CD4-positive, alpha-beta T cell treated with Interleukin-1 beta for 1 hour (primary cell): Measurements from ENCODE around the gene CATSPER4.

Experiments used
- DNase-seq, 2 donors: peaks; one replicate each; pipeline ENCODE4 v3.0.0-alpha.2; 2020 to 2022

The CATSPER4 gene

DNA sequence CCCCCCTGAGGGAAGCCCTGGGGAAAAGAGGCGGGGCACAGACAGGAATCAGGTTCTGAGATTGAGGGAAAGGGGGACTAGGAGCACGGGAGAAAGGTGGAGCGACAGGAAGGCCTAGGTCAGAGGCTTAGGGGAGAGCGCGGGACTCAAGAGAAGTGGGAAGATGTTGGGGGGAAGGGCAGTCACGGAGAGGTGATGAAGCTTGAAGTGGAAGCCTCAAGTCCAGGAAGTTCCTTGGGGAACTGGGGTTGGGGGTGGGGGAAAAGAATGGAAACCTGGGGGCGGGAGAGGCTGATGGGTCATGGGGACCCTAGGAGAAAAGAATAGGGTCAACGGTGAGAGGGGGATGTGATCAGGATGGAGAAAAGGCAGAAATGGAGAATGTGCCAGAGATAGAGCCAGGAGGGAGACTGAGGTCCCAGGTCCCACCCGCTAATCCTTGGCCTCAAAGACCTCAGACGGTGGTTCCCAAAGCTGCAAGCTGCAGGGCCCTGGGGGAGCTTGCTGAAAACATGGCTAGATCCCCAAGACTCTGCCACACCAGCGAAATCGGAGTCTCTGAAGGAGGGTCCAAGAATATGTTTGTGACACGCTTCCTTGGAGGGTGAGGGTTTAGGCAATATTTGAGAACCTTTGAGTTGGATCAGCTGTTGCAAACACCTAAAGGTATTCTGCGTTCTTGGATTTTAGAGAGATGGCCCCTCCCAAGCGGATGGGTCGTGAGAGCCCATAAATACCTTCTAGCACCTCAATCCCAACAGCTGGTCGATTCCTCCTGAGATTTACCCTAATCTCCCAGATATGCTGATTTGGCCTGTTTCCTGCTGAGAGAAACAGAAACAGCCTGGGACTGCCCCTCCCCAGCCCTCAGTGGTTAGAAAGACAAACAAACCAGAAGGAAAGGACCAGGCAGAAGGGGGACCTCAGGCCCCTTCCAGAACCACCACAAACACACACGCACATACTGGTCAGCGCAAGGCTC is 25.2 kb upstream of the CATSPER4 start:
- DNase-seq: no peak

- no peak for DNase-seq
Measured at GRCh38 chr1:26166719-26167281, 23.6 kb upstream of the CATSPER4 start.

- DNase-seq: no peak
Measured at GRCh38 chr1:26168410-26169197, 21.8 kb upstream of the CATSPER4 start, which contains the start of gene C1orf232. C1orf232 (minus strand) TSS chr1:26168963; CDS start chr1:26168499, 464 bp downstream.

- no peak for DNase-seq
Measured at GRCh38 chr1:26169198-26169554, 21.2 kb upstream of the CATSPER4 start.

- DNase-seq: peak; percentile 91
Measured at GRCh38 chr1:26169669-26170471, 20.5 kb upstream of the CATSPER4 start, which contains the start of gene ZNF593. ZNF593 (plus strand) TSS chr1:26169908; CDS start chr1:26169984, 76 bp downstream.

GRCh38 chr1:26170472-26170821 is 20.0 kb upstream of the CATSPER4 start:
- DNase-seq: no peak

- DNase-seq: no peak
Measured at GRCh38 chr1:26171084-26172072, 19.0 kb upstream of the CATSPER4 start, which contains the start of gene ZNF593OS. ZNF593OS (minus strand) TSS chr1:26171832; CDS start chr1:26171661, 171 bp downstream.

- no peak for DNase-seq
Measured at GRCh38 chr1:26175346-26175745, 15.1 kb upstream of the CATSPER4 start.

GRCh38 chr1:26177182-26177684 is 13.2 kb upstream of the CATSPER4 start, which contains the start of gene CNKSR1:
CNKSR1 (plus strand) TSS chr1:26177491; CDS start chr1:26177548, 57 bp downstream.
- DNase-seq: peak in 1 of 2 donors; percentile 19

DNA sequence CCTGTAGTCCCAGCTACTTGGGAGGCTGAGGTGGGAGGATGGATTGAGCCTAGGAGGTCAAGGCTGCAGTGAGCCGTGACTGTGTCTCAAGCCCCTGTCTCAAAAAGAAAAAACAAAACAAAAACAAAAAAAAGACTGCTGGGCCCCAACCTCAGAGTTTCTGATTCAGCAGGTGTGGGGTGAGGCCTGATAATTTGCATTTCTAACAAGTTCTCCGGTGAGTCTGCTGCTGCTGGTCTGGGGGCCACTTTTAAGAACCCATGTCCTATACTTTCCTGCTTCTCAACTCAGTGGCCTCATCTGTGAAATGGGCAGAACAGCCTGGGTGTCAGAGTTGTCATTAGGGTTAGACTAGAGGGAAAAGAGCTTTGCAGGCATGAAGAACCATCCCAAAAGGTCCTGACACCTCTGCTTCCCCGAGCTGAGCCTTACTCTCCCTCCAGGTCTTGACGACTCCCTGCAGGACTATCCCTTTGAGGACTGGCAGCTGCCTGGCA is 10.3 kb upstream of the CATSPER4 start:
- DNase-seq: no peak

GRCh38 chr1:26181586-26182382 is 8.6 kb upstream of the CATSPER4 start:
- DNase-seq: no peak

- DNase-seq: no peak
Measured at GRCh38 chr1:26182383-26182696, 8.1 kb upstream of the CATSPER4 start.

DNA sequence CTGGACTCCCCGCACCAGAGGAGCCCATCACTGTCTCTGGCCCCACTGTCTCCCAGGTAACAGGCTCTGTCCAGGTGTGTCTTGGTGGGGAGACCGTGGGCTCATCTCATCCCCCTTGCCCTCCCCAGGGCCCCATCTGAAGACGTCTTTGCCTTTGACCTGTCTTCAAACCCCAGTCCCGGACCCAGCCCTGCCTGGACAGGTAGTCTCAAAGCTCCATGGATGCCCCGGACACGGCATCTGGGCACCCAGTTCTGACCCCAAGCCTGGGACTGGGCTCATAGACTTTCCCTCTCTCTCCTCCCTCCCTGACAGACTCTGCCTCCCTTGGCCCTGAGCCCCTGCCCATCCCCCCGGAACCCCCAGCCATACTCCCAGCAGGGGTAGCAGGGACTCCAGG is 6.3 kb upstream of the CATSPER4 start:
- DNase-seq: no peak

- no peak for DNase-seq
Measured at GRCh38 chr1:26184883-26185282, 5.5 kb upstream of the CATSPER4 start.

- DNase-seq: no peak
Measured at GRCh38 chr1:26187882-26188281, 2.5 kb upstream of the CATSPER4 start.

GRCh38 chr1:26188477-26188876 is 1.9 kb upstream of the CATSPER4 start:
- DNase-seq: no peak

DNA sequence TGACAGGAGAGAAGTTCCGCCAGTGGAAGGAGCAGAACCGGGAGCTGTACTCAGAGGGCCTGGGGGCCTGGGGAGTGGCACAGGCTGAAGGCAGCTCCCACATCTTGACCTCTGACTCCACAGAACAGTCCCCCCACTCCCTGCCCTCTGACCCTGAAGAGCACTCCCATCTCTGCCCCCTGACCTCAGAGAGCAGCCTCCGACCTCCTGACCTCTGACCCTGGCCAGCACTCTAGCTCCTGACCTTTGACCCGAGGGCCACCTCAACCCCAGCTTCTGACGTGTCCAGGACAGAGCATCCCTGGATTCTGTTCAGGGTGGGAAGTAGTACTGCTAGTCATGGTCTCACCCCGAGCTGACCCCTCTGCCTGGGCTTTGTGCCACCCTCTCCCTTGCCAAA is 1.1 kb upstream of the CATSPER4 start:
- no peak for DNase-seq

DNA sequence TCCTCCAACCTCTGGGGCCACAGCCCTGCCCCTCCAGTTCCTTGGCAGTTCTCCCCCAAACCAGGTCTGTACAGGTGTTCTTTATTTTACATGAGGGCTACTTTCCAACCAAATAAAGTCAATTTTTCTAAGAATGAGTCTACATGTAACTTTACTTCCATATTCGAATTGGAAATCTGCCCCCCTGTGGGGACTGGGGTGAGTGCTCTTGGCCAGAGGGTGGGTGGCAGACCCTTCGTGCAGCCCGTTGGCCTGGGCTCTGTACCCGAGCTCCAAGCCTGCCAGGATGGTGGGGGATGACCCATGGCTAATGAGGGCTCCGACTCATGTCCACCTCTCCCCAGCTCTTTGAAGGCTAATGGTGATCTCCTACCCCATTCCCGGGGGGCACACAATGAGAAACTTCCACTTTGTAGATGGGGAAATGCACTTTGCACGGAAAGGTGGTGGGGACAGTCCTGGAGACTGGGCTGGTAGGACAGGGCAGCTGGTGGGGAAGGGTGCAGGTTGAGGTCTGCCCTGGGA is 589 bp upstream of the CATSPER4 start:
- DNase-seq: no peak

- no peak for DNase-seq
Measured at GRCh38 chr1:26191739-26192138, 1.3 kb downstream of the CATSPER4 start.

DNA sequence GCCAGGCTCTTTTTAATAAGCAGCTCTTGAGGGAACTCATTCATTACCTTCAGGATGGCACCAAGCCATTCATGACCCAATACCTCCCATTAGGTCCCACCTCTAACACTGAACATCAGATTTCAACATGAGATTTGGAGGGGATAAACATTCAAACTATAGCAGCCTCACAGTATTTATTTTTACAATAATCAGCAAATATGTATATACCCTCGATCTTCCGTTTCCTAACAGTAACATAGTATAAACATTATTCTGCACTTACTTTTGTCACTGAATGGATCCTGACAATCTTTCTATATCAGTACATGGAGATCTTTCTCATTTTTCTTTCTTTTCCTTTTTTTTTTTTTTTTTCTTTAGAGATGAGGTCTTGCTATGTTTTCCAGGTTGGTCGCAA is 5.4 kb downstream of the CATSPER4 start:
- DNase-seq: no peak
